IMR-90 (cell line): ENCODE data around the gene KIAA1328. TPM values are rescaled to one million over a fixed set of nuclear protein-coding genes. Genes with fewer than 3 reads are reported as not detected.

Experiments
- ATAC-seq: fragments of 200-7000 bp; cut with Tn5 transposase; 2 replicates; pipeline ENCODE4 v1.9.1; 2020; ENCODE audit warnings: low read depth, mild to moderate bottlenecking, moderate library complexity
- BruUV-seq: library from RNA; stranded (reverse); fragments of 400-500 nt; replicated peaks from 2 replicates; lab custom pipeline; 2021; lab: Mats Ljungman, UMichigan
- CTCF ChIA-PET: fragments of 300-600 bp; formaldehyde crosslinking; extraction: SDS; loops from one replicate; lab custom pipeline; 2021; ENCODE audit warnings: antibody characterized with exemption; lab: Yijun Ruan, JAX
- POLR2A ChIA-PET: fragments of 300-600 bp; sonication (Branson Sonifier 250); formaldehyde crosslinking; loops from one replicate; lab custom pipeline; 2022; ENCODE audit warnings: antibody characterized with exemption; ENCODE audit not compliant: unreplicated experiment; lab: Charles Lee
- DNase-seq: peaks from one replicate; pipeline ENCODE4 v3.0.0; 2013
- H2AFZ ChIP-seq: replicated peaks from 2 replicates; pipeline ENCODE3; 2013; ENCODE audit warnings: low read length, mild to moderate bottlenecking; ENCODE audit not compliant: poor library complexity
- H2AK5ac ChIP-seq: 2 replicates; pipeline ENCODE4 v1.6.1; 2013; ENCODE audit warnings: low read depth, low read length, inconsistent platforms
- H2AK9ac ChIP-seq: replicated peaks from 2 replicates; pipeline ENCODE3; 2013; ENCODE audit warnings: mild to moderate bottlenecking, low read depth, low read length, moderate library complexity; ENCODE audit not compliant: poor library complexity
- H2BK120ac ChIP-seq: 2 replicates; pipeline ENCODE4 v1.6.1; 2013; ENCODE audit warnings: low read depth, low read length, inconsistent platforms
- H2BK15ac ChIP-seq: 3 replicates; pipeline ENCODE4 v1.6.1; 2013; ENCODE audit warnings: low read depth, low read length, inconsistent platforms
- H2BK20ac ChIP-seq: 2 replicates; pipeline ENCODE4 v1.6.1; 2013; ENCODE audit warnings: low read depth, mild to moderate bottlenecking, inconsistent platforms, low read length, moderate library complexity
- H2BK5ac ChIP-seq: 2 replicates; pipeline ENCODE4 v1.6.1; 2013; ENCODE audit warnings: mild to moderate bottlenecking, low read depth, low read length, inconsistent platforms; ENCODE audit not compliant: poor library complexity, severe bottlenecking
- H3K14ac ChIP-seq: replicated peaks from 2 replicates; pipeline ENCODE4 v1.6.1; 2013; ENCODE audit warnings: low read depth, low read length, inconsistent platforms
- H3K18ac ChIP-seq: 2 replicates; pipeline ENCODE4 v1.6.1; 2013; ENCODE audit warnings: low read depth, low read length, control low read depth
- H3K23ac ChIP-seq: 2 replicates; pipeline ENCODE4 v1.6.1; 2013; ENCODE audit warnings: low read depth, low read length, inconsistent platforms
- H3K27ac ChIP-seq: 2 replicates; pipeline ENCODE4 v1.5.1; 2013; ENCODE audit warnings: mild to moderate bottlenecking, control low read depth, low read length; ENCODE audit not compliant: insufficient read depth
- H3K27me3 ChIP-seq: 2 replicates; pipeline ENCODE4 v1.6.1; 2013; ENCODE audit warnings: low read length; ENCODE audit not compliant: control insufficient read depth, insufficient read depth
- H3K36me3 ChIP-seq: 2 replicates; pipeline ENCODE4 v1.6.1; 2013; ENCODE audit warnings: low read length, mixed read lengths; ENCODE audit not compliant: control insufficient read depth, insufficient read depth
- H3K4ac ChIP-seq: 2 replicates; pipeline ENCODE4 v1.6.1; 2013; ENCODE audit warnings: low read depth, low read length, inconsistent platforms
- H3K4me1 ChIP-seq: 2 replicates; pipeline ENCODE4 v1.6.1; 2013; ENCODE audit warnings: low read length, mixed read lengths; ENCODE audit not compliant: control insufficient read depth, insufficient read depth
- H3K4me2 ChIP-seq: 2 replicates; pipeline ENCODE4 v1.6.1; 2013; ENCODE audit warnings: low read depth, mild to moderate bottlenecking, control low read depth, low read length, moderate library complexity
- H3K4me3 ChIP-seq: 2 replicates; pipeline ENCODE4 v1.5.1; 2013; ENCODE audit warnings: low read depth, mild to moderate bottlenecking, control low read depth, low read length, moderate library complexity; ENCODE audit not compliant: insufficient read depth
- H3K56ac ChIP-seq: 2 replicates; pipeline ENCODE4 v1.6.1; 2013; ENCODE audit warnings: low read length, inconsistent platforms; ENCODE audit not compliant: insufficient read depth; ENCODE audit errors: extremely low read depth
- H3K79me1 ChIP-seq, 2 experiments: 2 replicates each; pipeline ENCODE4 v1.6.1; 2013; ENCODE audit warnings: low read length in 2 of 2, inconsistent platforms in 1 of 2, low read depth in 1 of 2
- H3K9ac ChIP-seq: 2 replicates; pipeline ENCODE4 v1.6.1; 2013; ENCODE audit warnings: low read depth, low read length, control low read depth
- H3K9me1 ChIP-seq: 2 replicates; pipeline ENCODE4 v1.6.1; 2013; ENCODE audit warnings: low read length, inconsistent platforms; ENCODE audit not compliant: insufficient read depth
- H3K9me3 ChIP-seq: 2 replicates; pipeline ENCODE4 v1.6.1; 2013; ENCODE audit warnings: low read length; ENCODE audit not compliant: control insufficient read depth, insufficient read depth
- H4K20me1 ChIP-seq: 2 replicates; pipeline ENCODE4 v1.6.1; 2013; ENCODE audit warnings: low read length, inconsistent platforms; ENCODE audit not compliant: insufficient read depth
- H4K5ac ChIP-seq: 2 replicates; pipeline ENCODE4 v1.6.1; 2013; ENCODE audit warnings: mild to moderate bottlenecking, low read depth, low read length, control low read depth
- H4K8ac ChIP-seq, 2 experiments: 2 replicates each; pipeline ENCODE4 v1.6.1; 2013; ENCODE audit warnings: low read depth in 2 of 2, low read length in 2 of 2, control low read depth in 1 of 2, inconsistent platforms in 1 of 2
- H4K91ac ChIP-seq: 2 replicates; pipeline ENCODE4 v1.6.1; 2013; ENCODE audit warnings: low read depth, low read length, inconsistent platforms; ENCODE audit not compliant: insufficient read depth
- BHLHE40 ChIP-seq: fragments of 150-350 bp; IDR thresholded peaks from 2 replicates; pipeline ENCODE4 v1.6.1; 2016; ENCODE audit warnings: mild to moderate bottlenecking, low read depth, low read length
- CEBPB ChIP-seq: IDR thresholded peaks from 2 replicates; pipeline ENCODE4 v1.6.1; 2012; ENCODE audit warnings: low read depth, low read length, improper control_type of control experiment
- CHD1 ChIP-seq: IDR thresholded peaks from 2 replicates; pipeline ENCODE4 v1.6.1; 2012; ENCODE audit warnings: low read depth, low read length, improper control_type of control experiment
- CTCF ChIP-seq: conservative IDR thresholded peaks from 2 replicates; pipeline ENCODE4 v1.5.1; 2012; ENCODE audit warnings: mild to moderate bottlenecking, low read depth, low read length, improper control_type of control experiment
- ELK1 ChIP-seq: fragments of 150-350 bp; IDR thresholded peaks from 2 replicates; pipeline ENCODE4 v1.6.1; 2016; ENCODE audit warnings: low read depth, mild to moderate bottlenecking, low read length, moderate library complexity, borderline replicate concordance
- FOS ChIP-seq: fragments of 150-350 bp; IDR thresholded peaks from 2 replicates; pipeline ENCODE4 v1.6.1; 2016; ENCODE audit warnings: low read depth, low read length
- MAFK ChIP-seq: IDR thresholded peaks from 2 replicates; pipeline ENCODE4 v1.6.1; 2012; ENCODE audit warnings: low read depth, low read length, improper control_type of control experiment
- MAZ ChIP-seq: IDR thresholded peaks from 2 replicates; pipeline ENCODE4 v1.6.1; 2012; ENCODE audit warnings: low read depth, mild to moderate bottlenecking, low read length, improper control_type of control experiment, moderate library complexity, borderline replicate concordance
- MXI1 ChIP-seq: IDR thresholded peaks from 2 replicates; pipeline ENCODE4 v1.6.1; 2012; ENCODE audit warnings: low read depth, mild to moderate bottlenecking, low read length, moderate library complexity, borderline replicate concordance
- NFE2L2 ChIP-seq: fragments of 150-350 bp; IDR thresholded peaks from 2 replicates; pipeline ENCODE4 v1.6.1; 2016; ENCODE audit warnings: low read depth, mild to moderate bottlenecking, low read length
- POLR2A ChIP-seq: IDR thresholded peaks from 2 replicates; pipeline ENCODE4 v1.6.1; 2012; ENCODE audit warnings: mild to moderate bottlenecking, low read depth, low read length
- RAD21 ChIP-seq: IDR thresholded peaks from 2 replicates; pipeline ENCODE4 v1.6.1; 2012; ENCODE audit warnings: low read length, improper control_type of control experiment
- RCOR1 ChIP-seq: IDR thresholded peaks from 2 replicates; pipeline ENCODE4 v1.6.1; 2012; ENCODE audit warnings: mild to moderate bottlenecking, low read length, improper control_type of control experiment; ENCODE audit not compliant: insufficient replicate concordance
- RFX5 ChIP-seq: IDR thresholded peaks from 2 replicates; pipeline ENCODE4 v1.8.0; 2012; ENCODE audit warnings: low read depth, mild to moderate bottlenecking, low read length, moderate library complexity
- SMC3 ChIP-seq: fragments of 150-350 bp; IDR thresholded peaks from 2 replicates; pipeline ENCODE4 v1.6.1; 2016; ENCODE audit warnings: low read depth, mild to moderate bottlenecking, antibody characterized with exemption, low read length, moderate library complexity
- USF2 ChIP-seq: fragments of 150-350 bp; IDR thresholded peaks from 2 replicates; pipeline ENCODE4 v1.6.1; 2017; ENCODE audit warnings: mild to moderate bottlenecking, antibody characterized with exemption, low read length, low read depth
- WGBS, 2 experiments: methylation state at CpG; one replicate each; pipeline versions ENCODE4 v1.1.5 to v1.1.7; 2013; ENCODE audit warnings: missing lambda C conversion rate in 2 of 2; ENCODE audit not compliant: insufficient read length in 1 of 2; ENCODE audit errors: extremely low coverage in 2 of 2; 5-methylcytosine and 5-hydroxymethylcytosine counted together
- dilution Hi-C: fragments of 300-500 bp; cut with HindIII; formaldehyde crosslinking; loops from one replicate; pipeline ENCODE4 v1.14.3; 2018; ENCODE audit warnings: low sequenced_read_pairs; ENCODE audit not compliant: unreplicated experiment
- in situ Hi-C: fragments of 300-500 bp; cut with MboI; formaldehyde crosslinking; loops from 3 replicates; pipeline ENCODE4 v1.14.3; 2019; ENCODE audit warnings: low sequenced_read_pairs, inconsistent platforms, mixed read lengths
- intact Hi-C: fragments of 100-400 bp; cut with micrococcal nuclease; formaldehyde crosslinking; loops from 2 replicates; pipeline ENCODE4 v1.10.0; 2022
- polyA plus RNA-seq, 3 experiments: library from polyadenylated mRNA; depleted of rRNA; stranded (reverse); fragments of >200 nt; gene quantifications; 2 replicates each; pipeline ENCODE4 v1.2.3, GENCODE V29; 2012; ENCODE audit warnings: low replicate concordance in 1 of 3
- total RNA-seq: library from RNA; depleted of rRNA; stranded (reverse); fragments of >200 nt; gene quantifications from 2 replicates; pipeline ENCODE4 v1.2.3, GENCODE V29; 2012

Gene KIAA1328
- total and polyA plus RNA-seq, 2 of the 4 experiments (the other 2 are of a cell fraction): 2.4 to 7.0 TPM

- no TSS peak for BruUV-seq
- in situ Hi-C loops (no loop called here), dilution Hi-C loops (no loop called here), intact Hi-C loops (no loop called here)
- H3K14ac ChIP-seq: no peak overlapping the region
- H3K27me3 ChIP-seq: no peaks in the 10 kb centered on the region
- H3K23ac ChIP-seq: no peak overlapping the region
- no peak overlapping the region for H2AFZ ChIP-seq
- H3K79me1 ChIP-seq: no peaks in the 10 kb centered on the region
- H3K9ac ChIP-seq: no peak overlapping the region
- H3K36me3 ChIP-seq: no peaks in the 10 kb centered on the region
- no peak overlapping the region for H3K4ac ChIP-seq
- H3K4me3 ChIP-seq: no peak overlapping the region
- ChIA-PET POLR2A (no interaction called here), CTCF (no interaction called here)
- H4K5ac ChIP-seq: no peak overlapping the region
- H4K8ac ChIP-seq: no peak overlapping the region
- no peaks in the 10 kb centered on the region for H3K9me1 ChIP-seq
- WGBS, 2 experiments: 100% methylated on average over 2 of the region's 2 CpGs; no CpG with 5 or more reads in 1 of the 2 experiments
- ATAC-seq: no peak
- no peak overlapping the region for H3K4me2 ChIP-seq
- H2AK9ac ChIP-seq: no peak overlapping the region
- H4K20me1 ChIP-seq: no peaks in the 10 kb centered on the region
- H3K18ac ChIP-seq: no peak overlapping the region
- H2BK5ac ChIP-seq: no peak overlapping the region
- H3K56ac ChIP-seq: no peak overlapping the region
- no peak overlapping the region for H2AK5ac ChIP-seq
- no peaks in the 10 kb centered on the region for H3K4me1 ChIP-seq
- H3K9me3 ChIP-seq: no peaks in the 10 kb centered on the region
- H2BK120ac ChIP-seq: no peak overlapping the region
- H4K91ac ChIP-seq: no peak overlapping the region
- no peak overlapping the region for H2BK15ac ChIP-seq
- no peak for DNase-seq
- no peak overlapping the region for H2BK20ac ChIP-seq
- H3K27ac ChIP-seq: no peak overlapping the region
- TF ChIP-seq CHD1 (no peak), FOS (no peak), MAZ (no peak), ELK1 (no peak), CTCF (no peak), RAD21 (no peak), BHLHE40 (no peak), MAFK (no peak), NFE2L2 (no peak), CEBPB (no peak), RFX5 (no peak), SMC3 (no peak), POLR2A (no peak), USF2 (no peak), RCOR1 (no peak), MXI1 (no peak)
Measured at GRCh38 chr18:37199741-37200140, 370.8 kb downstream of the KIAA1328 start.
